Sigmoid colon (tissue), 7 donors: ENCODE measurements around the gene EPN3. TPM values are rescaled to one million over a fixed set of nuclear protein-coding genes. Genes with fewer than 3 reads are reported as not detected.
A peak's percentile ranks its signal among the peaks of the same experiment; 100 is the strongest.

Experiments used
- DNase-seq: peaks from one replicate; pipeline ENCODE4 v3.0.0-alpha.2; 2019
- H3K27ac ChIP-seq, 4 donors: fragments of 200-600 bp; sonication (generic); one replicate each; pipeline ENCODE4 v1.5.1; 2016 to 2019; ENCODE audit warnings: mild to moderate bottlenecking in 1 of 4
- H3K27me3 ChIP-seq, 3 donors: fragments of 200-600 bp; sonication (generic); one replicate each; pipeline ENCODE4 v1.5.1; 2019; ENCODE audit warnings: mild to moderate bottlenecking in 1 of 3
- H3K36me3 ChIP-seq, 4 donors: fragments of 200-600 bp; sonication (generic); one replicate each; pipeline ENCODE4 v1.5.1; 2016 to 2019
- H3K4me1 ChIP-seq, 4 donors: fragments of 200-600 bp; sonication (generic); one replicate each; pipeline ENCODE4 v1.5.1; 2017 to 2019
- H3K4me3 ChIP-seq, 4 donors: fragments of 200-600 bp; sonication (generic); one replicate each; pipeline ENCODE4 v1.5.1; 2017 to 2019; ENCODE audit warnings: mild to moderate bottlenecking in 2 of 4, moderate library complexity in 1 of 4
- H3K9me3 ChIP-seq, 4 donors: fragments of 200-600 bp in 3 of 4; sonication (generic) in 3 of 4; one replicate each; pipeline versions ENCODE4 v1.5.1 to v1.6.1; 2013 to 2019
- CTCF ChIP-seq, 4 experiments: fragments of 450-650 bp in 3 of 4; fragments of 200-600 bp in 1 of 4; IDR thresholded peaks; one replicate each; pipeline ENCODE4 v1.5.1; 2016 to 2019; ENCODE audit warnings: antibody characterized with exemption in 4 of 4, mild to moderate bottlenecking in 3 of 4, moderate library complexity in 2 of 4
- EP300 ChIP-seq, 4 donors: sonication (generic); formaldehyde crosslinking; IDR thresholded peaks; one replicate each; pipeline ENCODE4 v1.6.1; 2017; ENCODE audit warnings: antibody characterized with exemption in 4 of 4
- POLR2A ChIP-seq, 2 donors: fragments of 450-650 bp; IDR thresholded peaks; one replicate each; pipeline ENCODE4 v1.6.1; 2016; ENCODE audit warnings: antibody characterized with exemption in 2 of 2, mild to moderate bottlenecking in 2 of 2, moderate library complexity in 2 of 2
- POLR2AphosphoS5 ChIP-seq, 4 donors: sonication (generic); formaldehyde crosslinking; IDR thresholded peaks; one replicate each; pipeline ENCODE4 v1.6.1; 2017; ENCODE audit warnings: antibody characterized with exemption in 4 of 4
- WGBS, 2 donors: extraction: QIAGEN DNeasy Blood & Tissue Kit; methylation state at CpG; one replicate each; pipeline ENCODE4 v1.1.7; 2013; 5-methylcytosine and 5-hydroxymethylcytosine counted together
- intact Hi-C: fragments of 100-400 bp; cut with DNase I; formaldehyde crosslinking; loops from one replicate; pipeline ENCODE4 v1.15.1; 2023
- polyA plus RNA-seq, 3 donors: library from polyadenylated mRNA; stranded (reverse); fragments of 200-250 nt; gene quantifications; one replicate each; pipeline ENCODE4 v1.2.3, GENCODE V29; 2013
- total RNA-seq, 4 donors: library from RNA; depleted of rRNA; stranded (reverse); fragments of >200 nt; gene quantifications; one replicate each; pipeline ENCODE4 v1.1.0, GENCODE V29; 2016
- donor health status: healthy with polysubstance abuse.
- donor health status: Bipolar disorder and iron deficiency.
- donor health status: healthy.

Gene EPN3
- total and polyA plus RNA-seq, 7 donors, result 23.4 to 31.7 (median 29.5) TPM; not detected in 4

GRCh38 chr17:50533720-50534148 is 1.2 kb downstream of the EPN3 start:
- Histone ChIP-seq H3K4me1 (peaks cover 0 to 24% (median 20%) of the 10 kb centered on the region in 4 donors), H3K36me3 (no peaks in the 10 kb centered on the region), H3K9me3 (no peaks in the 10 kb centered on the region), H3K4me3 (peak overlapping the region in 1 of 4 donors; percentile 19), H3K27ac (no peak overlapping the region), H3K27me3 (peaks cover 12 to 64% (median 47%) of the 10 kb centered on the region in 3 donors)
- DNase-seq, result no peak
- intact Hi-C loops, result no loop called here
- TF ChIP-seq EP300 (IDR thresholded peaks at IDR 0.05), result no peak
- TF ChIP-seq POLR2A (IDR thresholded peaks at IDR 0.05), result peak in 1 of 2 donors; percentile 30
- no peak for TF ChIP-seq CTCF (IDR thresholded peaks at IDR 0.05)
- 1 to 2% methylated on average over 17 of the region's 17 CpGs for WGBS, 2 donors

GRCh38 chr17:50534222-50534978 is 1.9 kb downstream of the EPN3 start:
- Histone ChIP-seq H3K27me3 (peaks cover 12 to 57% (median 43%) of the 10 kb centered on the region in 3 donors), H3K4me1 (peaks cover 0 to 24% (median 20%) of the 10 kb centered on the region in 4 donors), H3K4me3 (no peak overlapping the region), H3K9me3 (no peaks in the 10 kb centered on the region), H3K36me3 (no peaks in the 10 kb centered on the region), H3K27ac (no peak overlapping the region)
- 13 to 54% methylated on average over 24 of the region's 24 CpGs for WGBS, 2 donors
- no peak for DNase-seq
- TF ChIP-seq CTCF (IDR thresholded peaks at IDR 0.05) (peak in 1 of 4 experiments; percentile 25), POLR2AphosphoS5 (IDR thresholded peaks at IDR 0.05) (no peak), POLR2A (IDR thresholded peaks at IDR 0.05) (peak in 1 of 2 donors; percentile 28)
- intact Hi-C loops, result no loop called here

- TF ChIP-seq EP300 (IDR thresholded peaks at IDR 0.05), result no peak
- no peak for TF ChIP-seq CTCF (IDR thresholded peaks at IDR 0.05)
- no peak for TF ChIP-seq POLR2A (IDR thresholded peaks at IDR 0.05)
- TF ChIP-seq POLR2AphosphoS5 (IDR thresholded peaks at IDR 0.05), result no peak
- Histone ChIP-seq H3K27me3 (peaks cover 12 to 52% (median 40%) of the 10 kb centered on the region in 3 donors), H3K4me3 (no peak overlapping the region), H3K9me3 (no peaks in the 10 kb centered on the region), H3K27ac (no peak overlapping the region), H3K4me1 (peaks cover 0 to 24% (median 20%) of the 10 kb centered on the region in 4 donors), H3K36me3 (no peaks in the 10 kb centered on the region)
- DNase-seq, result no peak
- intact Hi-C loops, result no loop called here
- WGBS, 2 donors, result 76 to 97% methylated on average over 2 of the region's 2 CpGs
Measured at GRCh38 chr17:50534979-50535326, 2.4 kb downstream of the EPN3 start.

- Histone ChIP-seq H3K27me3 (peaks cover 12 to 47% (median 40%) of the 10 kb centered on the region in 3 donors), H3K4me1 (peaks cover 0 to 24% (median 20%) of the 10 kb centered on the region in 4 donors), H3K4me3 (no peak overlapping the region), H3K27ac (no peak overlapping the region), H3K9me3 (no peaks in the 10 kb centered on the region), H3K36me3 (no peaks in the 10 kb centered on the region)
- DNase-seq, result no peak
- no peak for TF ChIP-seq EP300 (IDR thresholded peaks at IDR 0.05)
- no peak for TF ChIP-seq POLR2A (IDR thresholded peaks at IDR 0.05)
- no peak for TF ChIP-seq CTCF (IDR thresholded peaks at IDR 0.05)
- TF ChIP-seq POLR2AphosphoS5 (IDR thresholded peaks at IDR 0.05), result no peak
- WGBS, 2 donors, result 70 to 86% methylated on average over 7 of the region's 7 CpGs
- intact Hi-C loops, result no loop called here
Measured at GRCh38 chr17:50535407-50535806, 2.9 kb downstream of the EPN3 start.
